GM23338 (cell line): ENCODE measurements around the gene ARHGEF9.

Experiments
- CTCF ChIP-seq, 2 experiments: fragments of 200-600 bp in 1 of 2; sonication (generic) in 1 of 2; conservative IDR thresholded peaks; 2 replicates each; pipeline versions ENCODE4 v1.5.1 to v1.6.1; 2016 to 2017; ENCODE audit warnings: antibody characterized with exemption in 2 of 2, low read depth in 2 of 2, mild to moderate bottlenecking in 2 of 2, moderate library complexity in 1 of 2
- EZH2 ChIP-seq: fragments of 200-600 bp; sonication (generic); IDR thresholded peaks from one replicate; pipeline ENCODE4 v1.8.0; 2017; ENCODE audit warnings: antibody characterized with exemption, mild to moderate bottlenecking, low read depth; ENCODE audit not compliant: unreplicated experiment
- EZH2phosphoT487 ChIP-seq: fragments of 200-600 bp; sonication (generic); IDR thresholded peaks from one replicate; pipeline ENCODE4 v1.8.1; 2018; ENCODE audit warnings: antibody characterized with exemption; ENCODE audit not compliant: unreplicated experiment
- NANOG ChIP-seq: IDR thresholded peaks from 2 replicates; pipeline ENCODE4 v1.6.1; 2016; ENCODE audit warnings: antibody characterized with exemption, borderline replicate concordance

GRCh38 chrX:63746278-63746677 is 38.7 kb downstream of the ARHGEF9 start:
- no peak for TF ChIP-seq CTCF (conservative IDR thresholded peaks at IDR 0.05; ENCODE audit: low read depth in 2 of 2)
- TF ChIP-seq EZH2phosphoT487: no peak
- TF ChIP-seq EZH2: no peak
- no peak for TF ChIP-seq NANOG
